ENCODE data around the gene LBP.
A peak's percentile ranks its signal among the peaks of the same experiment; 100 is the strongest.

LBP gene

GRCh38 chr20:38386004-38386403 is 39.7 kb downstream of the LBP start:
- TF ChIP-seq CEBPB (IDR thresholded peaks at IDR 0.05) (no peak), REST (IDR thresholded peaks at IDR 0.05; ENCODE audit: low read depth) (no peak), CREB1 (IDR thresholded peaks at IDR 0.05; ENCODE audit: low read depth) (no peak), TAF1 (IDR thresholded peaks at IDR 0.05; ENCODE audit: low read depth) (no peak), FOXM1 (IDR thresholded peaks at IDR 0.05; ENCODE audit: borderline replicate concordance, low read depth) (no peak), MAX (IDR thresholded peaks at IDR 0.05) (no peak), NFIC (IDR thresholded peaks at IDR 0.05) (no peak), USF1 (IDR thresholded peaks at IDR 0.05) (no peak), TCF12 (IDR thresholded peaks at IDR 0.05; ENCODE audit: low read depth) (no peak), RAD21 (IDR thresholded peaks at IDR 0.05; ENCODE audit: low read depth) (no peak), EGR1 (IDR thresholded peaks at IDR 0.05) (no peak), YY1 (IDR thresholded peaks at IDR 0.05; ENCODE audit: low read depth) (no peak), TEAD4 (IDR thresholded peaks at IDR 0.05) (no peak), ZBTB7A (IDR thresholded peaks at IDR 0.05; ENCODE audit: low read depth) (no peak), EP300 (IDR thresholded peaks at IDR 0.05; ENCODE audit: borderline replicate concordance) (no peak)

- TF ChIP-seq YY1 (IDR thresholded peaks at IDR 0.05; ENCODE audit: low read depth): no peak
- TF ChIP-seq CEBPB (IDR thresholded peaks at IDR 0.05): no peak
- TF ChIP-seq TCF12 (IDR thresholded peaks at IDR 0.05; ENCODE audit: low read depth): no peak
- TF ChIP-seq ZBTB7A (IDR thresholded peaks at IDR 0.05; ENCODE audit: low read depth): no peak
- TF ChIP-seq REST (IDR thresholded peaks at IDR 0.05; ENCODE audit: low read depth): no peak
- TF ChIP-seq CREB1 (IDR thresholded peaks at IDR 0.05; ENCODE audit: low read depth): no peak
- TF ChIP-seq MAX (IDR thresholded peaks at IDR 0.05): no peak
- no peak for TF ChIP-seq NFIC (IDR thresholded peaks at IDR 0.05)
- no peak for TF ChIP-seq TEAD4 (IDR thresholded peaks at IDR 0.05)
- no peak for TF ChIP-seq USF1 (IDR thresholded peaks at IDR 0.05)
- TF ChIP-seq TAF1 (IDR thresholded peaks at IDR 0.05; ENCODE audit: low read depth): no peak
- TF ChIP-seq RAD21 (IDR thresholded peaks at IDR 0.05; ENCODE audit: low read depth): no peak
- no peak for TF ChIP-seq EP300 (IDR thresholded peaks at IDR 0.05; ENCODE audit: borderline replicate concordance)
- TF ChIP-seq FOXM1 (IDR thresholded peaks at IDR 0.05; ENCODE audit: borderline replicate concordance, low read depth): no peak
- TF ChIP-seq EGR1 (IDR thresholded peaks at IDR 0.05): no peak
These were observed 40.6 kb downstream of the LBP start for GRCh38 chr20:38386851-38387250.

- TF ChIP-seq ZBTB7A (IDR thresholded peaks at IDR 0.05; ENCODE audit: low read depth) (no peak), RAD21 (IDR thresholded peaks at IDR 0.05; ENCODE audit: low read depth) (peak; percentile 15; the same call in 1 of the 2 replicates)
These were observed 41.7 kb downstream of the LBP start for GRCh38 chr20:38387953-38388352.

GRCh38 chr20:38392356-38392755 is 46.1 kb downstream of the LBP start:
- TF ChIP-seq USF1 (IDR thresholded peaks at IDR 0.05): peak; percentile 97
- no peak for TF ChIP-seq TEAD4 (IDR thresholded peaks at IDR 0.05)

- TF ChIP-seq TAF1 (IDR thresholded peaks at IDR 0.05; ENCODE audit: low read depth) (no peak), NFIC (IDR thresholded peaks at IDR 0.05) (no peak), TEAD4 (IDR thresholded peaks at IDR 0.05) (no peak), ZBTB7A (IDR thresholded peaks at IDR 0.05; ENCODE audit: low read depth) (no peak), FOXM1 (IDR thresholded peaks at IDR 0.05; ENCODE audit: borderline replicate concordance, low read depth) (no peak), REST (IDR thresholded peaks at IDR 0.05; ENCODE audit: low read depth) (no peak), RAD21 (IDR thresholded peaks at IDR 0.05; ENCODE audit: low read depth) (no peak)
These were observed 47.0 kb downstream of the LBP start for GRCh38 chr20:38393259-38393658.

All from Ishikawa (cell line).